Activated effector memory CD4-positive, alpha-beta T cell treated with Interleukin-2 at 50 U/mL for 16 hours (primary cell): ENCODE data around the gene FBXW9.
"Not testable (repeated sequence)": the region's sequence is repeated elsewhere in the genome, so short reads cannot be mapped to it uniquely, and the experiment has no call there.

ENCODE experiments used
- DNase-seq: peaks from one replicate; pipeline ENCODE4 v3.0.0-alpha.2; 2020

Gene FBXW9

DNA sequence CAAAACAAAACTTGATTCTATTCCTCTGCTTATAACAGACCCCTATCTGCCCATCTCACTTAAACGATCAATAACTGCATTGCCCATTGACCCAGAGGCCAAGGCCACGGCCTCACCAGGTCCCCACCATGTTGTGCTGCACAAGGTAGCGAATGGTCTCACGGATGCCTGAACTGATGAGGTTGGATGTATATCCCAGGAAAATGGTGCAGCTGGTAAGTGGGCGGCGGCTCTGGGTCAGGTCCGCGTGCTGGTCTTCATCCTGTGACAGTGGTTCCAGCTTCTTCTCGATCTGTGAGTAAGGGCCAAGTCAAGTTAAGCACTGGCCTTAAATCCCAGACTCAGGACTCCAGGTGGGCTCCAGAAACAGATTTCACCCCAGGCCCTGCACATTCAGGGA lies 16.4 kb downstream of the FBXW9 start:
- DNase-seq: no peak

DNA sequence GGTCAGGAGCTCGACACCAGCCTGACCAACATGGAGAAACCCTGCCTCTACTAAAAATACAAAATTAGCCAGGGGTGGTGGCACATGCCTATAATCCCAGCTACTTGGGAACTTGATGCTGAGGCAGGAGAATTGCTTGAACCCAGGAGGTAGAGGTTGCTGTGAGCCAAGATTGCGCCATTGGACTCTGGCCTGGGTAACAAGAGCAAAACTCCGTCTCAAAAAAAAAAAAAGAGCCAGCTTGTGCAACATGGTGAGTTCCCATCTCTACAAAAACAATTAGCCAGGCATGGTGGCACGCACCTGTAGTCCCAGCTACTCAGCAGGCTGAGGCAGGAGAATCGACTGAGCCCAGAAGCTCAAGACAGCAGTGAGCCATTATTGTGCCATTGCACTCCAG lies 18.4 kb downstream of the FBXW9 start:
- DNase-seq: not testable (repeated sequence)

DNA sequence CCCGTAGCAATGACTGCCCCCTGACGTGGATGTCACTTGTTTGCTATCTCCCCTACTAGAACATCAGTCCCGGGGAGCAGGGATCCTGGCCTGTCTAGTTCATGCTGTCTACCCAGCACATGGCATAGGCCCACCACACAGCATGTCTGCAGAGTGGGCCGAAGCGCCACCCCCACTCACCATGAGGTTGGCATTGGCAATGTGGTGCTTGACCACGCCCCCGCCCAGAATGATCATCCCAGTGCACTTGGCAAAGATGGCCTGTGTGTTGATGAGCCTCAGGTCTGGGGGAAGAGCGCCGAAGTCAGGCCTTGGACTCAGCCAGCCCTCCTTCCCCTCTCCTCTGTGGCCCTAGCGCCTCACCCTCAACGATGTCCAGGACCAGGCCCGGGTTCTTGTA lies 19.5 kb downstream of the FBXW9 start:
- no peak for DNase-seq

DNA sequence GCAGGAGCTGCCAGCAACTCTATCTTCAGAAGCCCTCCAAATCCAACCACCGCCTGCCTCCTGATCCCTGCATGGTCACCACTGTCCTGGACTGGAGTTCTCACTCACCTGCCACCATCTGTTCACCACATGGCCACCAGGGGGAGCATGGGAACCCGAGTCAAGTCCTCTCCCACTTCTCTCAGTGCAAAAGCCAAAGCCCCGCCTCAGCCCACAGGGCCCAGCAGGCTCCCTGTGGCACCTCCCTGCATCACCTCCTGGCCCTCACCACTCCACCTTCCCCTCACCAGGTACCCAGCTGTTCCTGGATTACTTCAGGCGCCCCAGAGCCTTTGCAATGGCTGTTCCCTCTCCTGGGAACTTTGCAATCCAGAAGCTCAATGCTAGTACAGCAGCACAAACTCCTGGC lies 20.0 kb downstream of the FBXW9 start:
- DNase-seq: peak; percentile 66

DNA sequence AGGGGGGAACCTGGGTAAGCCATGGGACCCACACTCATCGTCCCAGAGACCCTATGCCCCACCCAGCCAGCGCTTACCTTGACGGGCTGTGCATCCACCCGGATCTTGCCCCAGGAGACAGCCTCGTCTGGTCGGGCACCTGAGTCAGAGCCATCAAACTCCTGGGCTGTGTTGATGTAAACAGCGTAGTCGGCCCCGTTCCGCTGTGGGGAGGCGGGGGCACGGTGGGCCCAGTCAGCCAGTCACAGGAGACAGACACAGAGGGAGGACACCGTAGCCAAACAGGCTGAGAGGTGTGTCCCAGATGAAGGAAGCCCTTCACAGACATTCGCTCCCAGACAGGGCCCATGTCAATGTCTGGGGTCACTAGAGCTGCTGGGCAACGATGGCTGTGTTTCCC lies 20.5 kb downstream of the FBXW9 start:
- no peak for DNase-seq

DNA sequence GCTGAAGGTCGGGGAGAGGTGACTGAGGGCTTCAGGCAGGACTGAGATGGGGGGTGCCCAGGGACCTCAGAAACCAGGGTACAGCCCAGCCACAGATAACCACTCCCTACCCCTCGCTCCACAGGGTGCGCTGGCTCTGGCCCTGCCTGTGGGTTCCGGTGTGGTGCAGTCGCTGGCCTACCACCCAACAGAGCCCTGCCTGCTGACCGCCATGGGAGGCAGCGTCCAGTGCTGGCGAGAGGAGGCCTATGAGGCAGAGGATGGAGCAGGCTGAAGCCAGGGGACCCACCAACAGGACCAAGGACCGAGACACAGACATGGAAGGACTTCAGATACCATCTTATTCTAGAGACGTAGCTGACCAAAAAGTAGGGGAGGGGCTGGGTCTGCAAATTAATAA lies 21.0 kb downstream of the FBXW9 start:
- DNase-seq: no peak

DNA sequence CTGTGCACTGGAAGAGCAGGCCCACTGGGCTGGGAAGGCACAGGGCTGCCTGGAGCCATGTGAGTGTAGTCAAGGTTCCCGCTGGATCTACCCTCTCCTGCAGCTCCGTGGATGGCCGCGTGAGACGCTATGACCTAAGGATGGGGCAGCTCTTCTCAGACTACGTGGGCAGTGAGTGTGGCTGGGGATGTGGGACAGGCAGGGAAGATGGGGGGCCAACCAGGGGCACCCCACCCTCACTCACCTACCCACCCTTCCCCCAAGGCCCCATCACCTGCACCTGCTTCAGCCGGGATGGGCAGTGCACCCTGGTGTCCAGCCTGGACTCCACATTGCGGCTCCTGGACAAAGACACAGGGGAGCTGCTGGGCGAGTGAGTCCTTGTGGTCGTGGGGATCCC lies 23.7 kb downstream of the FBXW9 start:
- no peak for DNase-seq

DNA sequence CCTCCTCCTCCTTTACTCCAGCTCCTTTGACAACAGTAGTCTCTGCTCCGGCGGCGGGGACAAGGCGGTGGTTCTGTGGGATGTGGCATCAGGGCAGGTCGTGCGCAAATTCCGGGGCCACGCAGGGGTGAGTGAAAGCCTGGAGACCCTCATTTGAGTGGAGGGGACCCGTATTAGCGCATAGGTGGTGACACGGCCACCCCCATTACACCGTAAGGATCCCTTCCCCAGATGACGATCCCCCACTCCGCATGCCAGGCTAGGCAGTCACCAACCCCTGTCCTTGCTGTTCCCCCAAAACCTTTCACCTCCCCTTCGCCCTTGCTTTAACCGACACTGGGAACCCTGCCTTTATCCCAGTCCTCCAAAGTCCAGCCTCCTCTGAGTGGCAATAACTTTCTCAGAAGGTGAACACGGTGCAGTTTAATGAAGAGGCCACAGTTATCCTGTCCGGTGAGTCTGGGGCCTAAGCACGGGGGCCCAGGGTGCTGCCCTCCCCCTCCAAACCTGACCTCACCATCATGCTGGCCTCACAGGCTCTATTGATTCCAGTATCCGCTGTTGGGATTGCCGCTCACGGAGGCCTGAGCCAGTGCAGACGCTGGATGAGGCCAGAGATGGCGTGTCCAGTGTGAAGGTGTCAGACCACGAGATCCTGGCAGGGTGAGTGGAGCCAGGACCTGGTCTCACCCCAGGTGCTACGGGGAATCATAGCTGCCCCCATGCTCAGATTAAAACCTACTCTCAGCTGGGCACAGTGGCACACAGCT lies 26.1 kb downstream of the FBXW9 start:
- no peak for DNase-seq

DNA sequence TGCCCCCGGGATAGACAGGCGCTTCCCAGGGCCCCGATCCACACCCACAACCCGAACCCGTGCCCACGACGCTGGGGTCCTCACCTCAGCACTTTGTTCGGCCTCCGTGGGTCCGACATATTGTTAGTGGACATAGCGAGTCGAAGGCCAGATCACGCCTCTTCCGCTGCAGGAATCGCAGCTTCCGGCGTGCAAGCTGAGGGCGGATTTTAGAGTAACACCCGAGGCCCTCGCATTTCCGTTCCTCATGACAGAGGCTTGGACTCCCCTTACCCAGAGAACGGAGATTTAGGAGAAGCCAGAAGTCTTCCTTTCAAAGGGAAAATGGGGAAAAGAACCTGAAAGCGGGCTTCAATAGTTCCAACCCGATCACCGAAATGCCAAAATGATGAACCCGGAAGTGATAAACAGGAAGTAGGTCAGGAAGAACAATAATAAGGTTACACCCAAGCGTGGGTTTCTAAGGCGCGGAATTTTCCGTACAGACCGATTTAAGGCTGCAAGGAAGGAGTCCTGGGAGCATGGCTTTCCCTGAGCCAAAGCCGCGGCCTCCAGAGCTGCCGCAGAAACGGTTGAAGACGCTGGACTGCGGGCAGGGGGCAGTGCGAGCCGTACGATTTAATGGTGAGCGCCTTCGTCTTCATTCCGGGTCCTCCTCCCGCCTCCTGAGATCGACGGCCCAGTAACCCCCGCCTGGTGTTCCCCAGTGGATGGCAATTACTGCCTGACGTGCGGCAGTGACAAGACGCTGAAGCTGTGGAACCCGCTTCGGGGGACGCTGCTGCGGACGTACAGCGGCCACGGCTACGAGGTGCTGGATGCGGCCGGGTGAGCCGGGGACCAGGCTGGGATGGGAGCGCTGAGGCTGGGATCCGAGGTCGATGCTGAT lies 26.9 kb downstream of the FBXW9 start:
- peak; percentile 67 for DNase-seq

DNA sequence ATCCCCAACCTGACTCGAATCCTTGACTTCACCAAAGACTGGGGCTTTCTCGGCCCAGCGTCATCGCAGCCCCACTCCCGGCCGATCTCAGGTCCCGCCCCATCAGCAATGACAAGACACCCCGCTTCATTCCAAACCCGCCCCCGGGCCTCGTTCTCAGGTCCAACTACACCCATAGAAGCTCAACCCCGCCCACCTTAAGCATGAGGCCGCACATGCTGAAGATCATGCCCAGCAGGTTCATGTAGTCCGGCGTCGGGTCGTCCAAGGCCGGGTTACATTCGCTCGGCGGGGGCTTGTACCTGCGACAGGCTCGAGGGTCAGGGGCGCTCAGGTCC lies 27.5 kb downstream of the FBXW9 start:
- peak; percentile 31 for DNase-seq

DNA sequence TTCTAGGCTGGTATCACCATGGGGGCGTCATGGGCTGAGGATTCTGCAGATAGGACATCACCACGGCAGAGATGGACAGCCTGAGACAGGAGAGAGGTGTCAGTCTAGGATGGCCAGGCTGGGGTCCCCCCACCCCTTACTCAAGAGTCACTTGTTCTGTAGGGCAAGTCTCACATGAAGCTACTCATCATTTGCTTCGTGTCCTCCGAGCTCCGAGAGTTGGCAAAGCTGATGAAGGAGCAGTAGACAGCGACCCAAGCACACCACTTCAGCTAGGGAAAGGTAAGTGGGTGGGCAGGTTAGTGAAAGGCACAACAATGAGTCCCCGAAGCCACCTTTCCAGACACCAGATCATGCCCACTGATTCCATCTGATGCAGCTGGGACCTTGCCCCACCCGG lies 28.1 kb downstream of the FBXW9 start:
- DNase-seq: no peak

DNA sequence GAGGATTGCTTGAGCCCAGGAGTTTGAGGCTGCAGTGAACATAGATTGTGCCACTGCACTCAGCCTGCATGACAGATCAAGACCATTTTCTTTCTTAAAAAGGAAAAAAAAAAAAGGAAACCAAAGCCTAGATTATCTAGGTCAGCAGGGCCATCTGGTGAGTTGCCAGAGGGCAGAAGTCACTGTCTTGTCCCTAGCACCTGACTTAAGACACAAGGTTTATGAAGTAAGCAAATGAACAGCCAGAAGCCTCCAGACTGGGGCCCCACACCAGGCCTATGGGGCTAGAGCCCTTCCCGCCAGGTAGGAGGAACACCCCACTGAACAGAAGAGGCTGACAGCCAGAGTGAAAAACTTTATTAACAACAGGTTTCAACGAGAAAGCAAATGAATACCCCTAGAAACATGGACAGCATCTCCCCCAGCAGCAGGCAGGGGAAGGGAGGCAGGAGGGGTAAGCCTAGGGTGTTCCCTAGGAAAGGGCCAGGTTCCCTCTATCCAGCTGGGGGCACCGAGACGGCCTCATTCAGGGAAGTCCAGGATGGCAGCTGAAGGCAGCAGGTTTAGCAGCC lies 28.6 kb downstream of the FBXW9 start:
- no peak for DNase-seq

DNA sequence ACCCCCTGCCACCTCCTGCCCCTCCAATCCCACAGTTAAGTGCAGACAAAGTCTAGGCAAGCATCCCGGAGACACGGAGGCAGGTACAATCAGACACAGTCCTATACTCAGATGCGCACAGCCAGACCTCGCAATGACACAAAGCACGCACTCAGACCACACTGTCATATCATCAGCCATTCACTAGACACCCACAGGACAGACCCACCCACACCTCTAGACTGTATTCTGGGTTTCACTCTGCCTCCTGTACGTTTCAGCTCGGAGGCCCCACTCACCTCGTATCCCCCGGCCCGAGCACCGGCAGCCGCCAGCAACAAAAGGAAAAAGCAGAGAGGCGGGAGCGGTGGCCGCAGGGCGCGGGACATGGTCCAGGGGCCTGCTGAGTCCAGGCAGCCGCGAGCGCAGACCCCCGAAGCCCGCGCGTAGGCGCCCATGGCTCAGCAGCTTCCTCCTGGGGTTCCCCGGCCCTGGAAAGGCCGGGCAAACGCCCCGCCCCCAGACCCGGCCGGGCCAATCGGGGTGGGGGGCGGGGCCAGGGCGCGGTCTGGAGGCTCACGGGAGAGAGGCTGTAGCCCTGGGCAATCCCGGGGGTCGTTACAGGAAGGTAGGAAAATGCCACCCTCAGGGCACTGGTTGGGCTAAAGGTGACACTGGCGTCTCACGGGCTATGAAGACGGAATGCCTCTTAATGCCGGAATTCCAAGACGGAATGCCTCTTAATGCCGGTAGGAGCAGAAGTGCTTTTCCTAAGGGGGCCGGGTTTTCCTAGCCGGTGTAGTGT lies 30.0 kb downstream of the FBXW9 start, which contains the start of the genes MAN2B1 and WDR83:
Gene MAN2B1 (minus strand): TSS at position 478 of the 784 bp plus-strand sequence. CDS start 41 bp downstream, at position 437.
Gene WDR83 (plus strand): TSS at position 543 of the 784 bp plus-strand sequence. CDS start 2,984 bp downstream, outside the sequence.
- peak; percentile 69 for DNase-seq

DNA sequence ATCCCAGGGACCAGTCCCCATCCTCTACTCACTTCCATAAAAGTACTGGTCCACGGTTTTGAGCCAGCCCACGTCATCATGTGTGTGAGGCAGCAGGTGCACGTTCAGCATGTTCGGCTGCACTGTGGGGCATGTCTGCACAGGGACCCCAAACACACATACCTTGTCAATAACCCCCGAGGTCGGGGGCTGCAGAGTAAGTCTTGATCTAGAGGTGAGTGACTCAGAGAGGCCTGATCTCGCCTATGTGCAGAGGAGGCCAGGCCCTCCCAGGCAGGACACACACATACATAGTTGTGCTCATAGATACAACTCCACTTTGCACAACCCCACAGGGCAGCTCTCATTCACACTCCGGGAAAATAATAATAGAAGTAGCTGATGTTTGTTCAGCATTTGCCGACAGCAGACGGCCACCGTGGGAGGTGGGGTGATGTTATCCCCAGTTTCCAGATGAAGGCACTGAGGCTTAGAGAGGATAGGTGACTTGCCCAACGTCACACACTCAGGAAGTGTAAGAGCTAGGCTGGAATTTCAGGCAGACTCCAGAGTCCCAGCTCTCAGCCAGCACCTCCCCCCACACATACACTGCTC lies 30.7 kb downstream of the FBXW9 start:
- no peak for DNase-seq

DNA sequence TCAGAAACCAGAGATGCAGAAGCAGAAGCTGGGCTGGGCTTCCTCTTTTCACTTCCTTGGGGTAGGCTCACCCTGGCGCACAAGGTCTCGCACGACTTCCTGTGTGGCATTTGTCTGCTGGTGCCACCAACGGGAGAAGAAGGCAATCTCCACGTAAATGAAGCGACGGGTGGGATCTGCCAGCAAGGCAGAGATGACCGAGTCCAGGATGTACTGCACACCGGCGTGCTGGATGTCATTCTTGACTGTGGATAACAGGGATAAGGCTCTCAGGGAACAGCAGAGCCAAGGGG lies 31.2 kb downstream of the FBXW9 start:
- peak; percentile 46 for DNase-seq

DNA sequence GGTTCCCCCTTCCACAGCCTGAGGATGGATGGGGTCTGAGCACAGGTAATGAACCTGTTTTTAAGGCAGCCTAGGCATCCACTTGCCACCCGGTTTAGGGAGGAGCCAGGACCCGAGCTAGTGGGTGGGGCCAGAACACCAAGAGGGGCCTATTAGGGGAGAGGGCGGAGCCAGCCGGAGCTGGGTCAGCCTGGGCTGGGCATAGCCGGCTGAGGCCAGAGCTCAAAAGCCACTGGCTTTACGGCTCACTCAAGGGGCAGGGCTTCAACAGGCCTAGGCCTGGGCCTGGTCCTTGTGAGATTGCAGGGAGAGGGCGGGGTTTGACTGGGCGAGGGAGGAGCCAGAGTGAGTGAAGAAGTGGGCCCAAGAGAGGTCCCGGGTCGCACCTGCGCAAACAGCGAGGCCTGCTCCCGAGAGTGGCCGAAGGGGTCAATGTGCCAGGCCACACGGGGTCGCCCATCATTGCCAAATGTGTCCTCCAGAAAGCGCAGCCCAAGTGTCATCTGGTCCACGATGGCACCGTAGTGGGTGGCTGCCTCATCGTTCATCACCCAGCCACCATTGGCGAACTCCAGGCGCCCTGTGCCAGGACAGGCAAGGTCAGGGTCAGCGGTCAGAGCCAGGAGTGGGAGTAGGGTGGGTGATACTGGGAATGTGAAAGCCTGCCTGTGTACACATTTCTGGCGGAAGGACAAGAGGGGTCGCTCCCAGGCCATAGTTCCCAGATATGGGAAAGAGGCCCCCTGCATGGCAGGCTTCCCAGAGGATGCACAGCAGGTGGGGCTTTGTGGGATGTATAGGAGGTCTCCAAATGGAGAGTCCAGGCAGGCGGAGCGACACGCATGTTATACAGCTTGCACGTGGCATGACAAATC lies 31.8 kb downstream of the FBXW9 start:
- no peak for DNase-seq

DNA sequence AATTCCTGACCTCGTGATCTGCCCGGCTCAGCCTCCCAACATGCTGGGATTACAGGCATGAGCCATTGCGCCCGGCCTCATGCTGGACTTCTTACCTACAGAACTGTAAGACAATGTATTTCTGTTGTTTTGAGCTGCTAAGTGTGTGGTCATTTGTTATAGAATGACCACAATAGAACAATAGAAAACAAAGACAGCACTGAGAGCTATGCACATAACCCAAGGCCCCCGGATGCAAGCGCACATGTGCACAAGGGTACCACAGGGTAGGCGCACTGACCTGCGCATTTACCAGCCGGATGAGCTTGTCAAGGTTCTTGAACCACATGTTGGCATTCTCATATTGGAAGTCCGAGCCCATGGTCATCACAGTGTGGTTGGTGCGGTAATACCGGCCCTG lies 35.5 kb downstream of the FBXW9 start:
- no peak for DNase-seq

DNA sequence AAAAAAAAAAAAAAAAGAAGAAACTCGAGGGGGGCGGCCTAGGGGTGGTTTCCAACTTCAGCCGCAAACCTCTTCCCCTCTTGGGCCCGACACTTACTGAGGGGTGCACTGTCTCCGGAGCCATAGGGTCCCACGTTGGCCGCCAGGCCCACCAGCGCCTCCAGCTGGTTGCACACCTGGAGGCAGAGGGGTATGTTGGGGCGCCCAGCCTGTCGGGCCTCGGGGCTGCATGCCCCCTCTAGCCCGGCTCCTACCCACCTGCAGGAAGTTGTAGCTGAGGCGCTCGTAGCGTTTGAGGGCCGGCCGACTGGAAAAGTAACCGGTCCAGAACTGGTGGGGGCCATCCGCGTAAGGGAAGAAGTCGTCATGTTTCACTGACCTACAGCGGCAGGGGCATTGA lies 38.5 kb downstream of the FBXW9 start:
- no peak for DNase-seq

DNA sequence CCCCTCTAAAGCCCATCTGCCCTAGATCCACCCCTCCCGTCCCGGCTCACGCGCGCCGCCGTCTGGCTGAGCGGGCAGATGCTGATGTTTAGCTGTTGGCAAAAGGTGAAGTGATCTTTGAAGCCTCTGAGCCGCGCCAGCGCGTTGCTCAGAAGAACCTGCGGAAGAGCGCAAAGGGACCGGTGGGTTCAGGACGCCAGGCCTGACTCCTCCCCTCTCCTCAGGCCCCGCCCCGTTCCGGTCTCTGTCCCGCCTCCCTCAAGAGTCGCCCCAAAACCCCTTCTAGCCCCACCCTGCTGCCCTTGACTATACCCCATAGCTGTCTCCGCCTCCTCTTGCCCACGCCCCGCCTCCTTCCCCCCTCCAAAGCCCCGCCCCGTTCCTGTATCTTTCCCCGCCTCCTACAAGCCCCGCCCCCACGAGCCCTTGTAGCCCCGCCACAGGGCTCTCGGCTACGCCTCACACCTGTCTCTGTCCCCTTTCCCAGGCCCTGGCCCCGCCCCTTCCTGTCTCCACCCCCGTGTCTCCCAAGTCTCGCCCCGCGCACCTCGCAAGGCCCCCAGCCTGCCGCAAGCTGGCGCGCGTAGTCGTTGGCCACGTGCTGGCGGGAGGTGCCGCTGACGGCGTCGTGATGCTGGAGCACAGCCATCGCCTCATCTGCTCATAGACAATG lies 39.4 kb downstream of the FBXW9 start:
- DNase-seq: no peak

DNA sequence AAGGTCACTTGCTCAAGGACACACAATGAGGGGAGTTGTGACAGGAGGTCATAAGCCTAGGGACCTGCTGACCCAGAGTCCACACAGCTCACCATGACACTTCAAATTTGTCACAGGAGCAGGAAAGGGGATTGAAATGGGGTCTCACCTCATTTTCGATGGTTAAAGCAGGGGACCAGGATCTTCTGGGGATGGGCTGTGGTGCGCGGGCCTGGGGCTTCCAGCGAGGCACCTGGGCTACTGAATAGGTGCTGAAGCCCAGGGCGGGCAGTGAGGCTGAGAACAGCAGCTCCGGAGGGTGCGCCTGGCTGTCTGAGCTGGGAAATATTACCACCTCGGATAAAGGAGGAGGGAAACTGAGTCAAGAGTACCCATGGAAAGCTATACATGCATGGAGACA lies 40.9 kb downstream of the FBXW9 start:
- no peak for DNase-seq

DNA sequence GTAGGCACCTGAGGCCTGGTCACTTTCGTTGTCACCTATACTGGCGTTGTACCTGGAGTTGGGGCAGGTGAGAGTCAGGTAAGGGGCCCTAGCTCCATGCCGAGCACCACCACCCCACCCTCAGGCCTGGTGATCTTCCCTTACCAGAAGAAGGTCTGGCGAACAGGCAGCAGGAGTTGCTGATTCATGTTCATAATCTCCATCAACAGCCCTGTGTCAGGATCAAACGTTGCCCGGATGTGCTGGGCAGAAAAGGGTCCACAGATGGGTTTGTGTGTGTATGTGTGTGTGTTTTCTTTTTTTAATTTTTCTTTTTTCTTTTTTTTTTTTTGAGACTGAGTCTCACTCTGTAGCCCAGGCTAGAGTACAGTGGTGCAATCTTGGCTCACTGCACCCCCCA lies 44.2 kb downstream of the FBXW9 start:
- no peak for DNase-seq
